ENCODE data around the gene RANBP3.

The RANBP3 gene

DNA sequence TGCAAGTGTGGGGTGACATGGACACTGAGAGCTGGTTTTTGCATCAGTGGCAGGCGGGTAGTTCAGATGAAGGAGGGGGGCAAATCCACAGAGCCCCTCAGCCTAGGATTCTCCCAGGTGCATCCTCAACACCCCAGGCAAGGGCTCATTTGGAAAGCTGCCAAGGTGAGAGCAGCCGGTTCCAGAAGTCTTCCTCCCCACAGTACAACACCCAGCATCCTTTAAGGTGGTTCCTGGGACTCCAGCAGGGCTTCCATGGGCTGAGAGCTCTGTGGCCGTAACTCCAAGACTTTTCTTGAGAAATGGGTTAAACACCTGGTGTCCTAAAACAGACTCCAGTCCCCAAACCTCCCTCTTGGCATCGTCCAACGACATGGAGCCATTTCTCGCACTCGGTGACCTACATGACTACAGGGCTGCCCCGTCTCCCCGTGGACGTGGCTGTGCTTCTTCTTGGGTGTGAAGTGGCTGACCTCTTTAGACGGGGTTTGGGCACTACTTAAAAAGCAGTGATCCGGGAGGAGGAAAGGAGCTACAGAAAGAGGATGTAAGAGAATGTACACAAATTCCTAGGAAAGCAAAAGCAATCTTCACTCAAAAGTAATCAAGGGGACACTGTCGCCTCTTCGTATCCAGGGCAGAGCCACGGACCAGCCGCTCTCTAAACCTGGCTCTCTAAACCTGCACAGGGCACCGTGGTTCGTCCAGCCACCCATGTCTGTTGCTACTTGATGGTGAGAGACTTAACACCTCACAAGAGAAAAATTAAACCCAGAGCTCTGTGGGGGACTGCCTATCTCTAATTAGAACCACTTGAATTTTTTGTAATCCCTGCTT lies 25.5 kb downstream of the RANBP3 start:
- no peaks in the 10 kb centered on the region; the same call in 1 of the 2 replicates for H3K36me3 ChIP-seq (replicated peaks; ENCODE audit: insufficient read depth, low read length)
- H3F3A ChIP-seq (ENCODE audit: insufficient read depth, low read length): peaks cover 28% of the 10 kb centered on the region
- DNase-seq: no peak
- H2AFZ ChIP-seq (ENCODE audit: low read length): no peak overlapping the region
- H3K9me3 ChIP-seq (replicated peaks; ENCODE audit: insufficient read depth, low read length): no peaks in the 10 kb centered on the region
- H3K4me3 ChIP-seq (ENCODE audit: low read length): no peak overlapping the region
- TF ChIP-seq, protein P1, sequence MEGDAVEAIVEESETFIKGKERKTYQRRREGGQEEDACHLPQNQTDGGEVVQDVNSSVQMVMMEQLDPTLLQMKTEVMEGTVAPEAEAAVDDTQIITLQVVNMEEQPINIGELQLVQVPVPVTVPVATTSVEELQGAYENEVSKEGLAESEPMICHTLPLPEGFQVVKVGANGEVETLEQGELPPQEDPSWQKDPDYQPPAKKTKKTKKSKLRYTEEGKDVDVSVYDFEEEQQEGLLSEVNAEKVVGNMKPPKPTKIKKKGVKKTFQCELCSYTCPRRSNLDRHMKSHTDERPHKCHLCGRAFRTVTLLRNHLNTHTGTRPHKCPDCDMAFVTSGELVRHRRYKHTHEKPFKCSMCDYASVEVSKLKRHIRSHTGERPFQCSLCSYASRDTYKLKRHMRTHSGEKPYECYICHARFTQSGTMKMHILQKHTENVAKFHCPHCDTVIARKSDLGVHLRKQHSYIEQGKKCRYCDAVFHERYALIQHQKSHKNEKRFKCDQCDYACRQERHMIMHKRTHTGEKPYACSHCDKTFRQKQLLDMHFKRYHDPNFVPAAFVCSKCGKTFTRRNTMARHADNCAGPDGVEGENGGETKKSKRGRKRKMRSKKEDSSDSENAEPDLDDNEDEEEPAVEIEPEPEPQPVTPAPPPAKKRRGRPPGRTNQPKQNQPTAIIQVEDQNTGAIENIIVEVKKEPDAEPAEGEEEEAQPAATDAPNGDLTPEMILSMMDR (IDR thresholded peaks at IDR 0.05; ENCODE audit: low read length): no peak
- TF ChIP-seq EZH2phosphoT487 (IDR thresholded peaks at IDR 0.05; ENCODE audit: low read length) (no peak), EZH2 (optimal IDR thresholded peaks at IDR 0.05; ENCODE audit: low read depth, low read length) (no peak)
- H3K9ac ChIP-seq (ENCODE audit: low read length): no peak overlapping the region
- peaks cover 55% of the 10 kb centered on the region for H3K4me1 ChIP-seq (ENCODE audit: low read length)
- H3K27ac ChIP-seq (ENCODE audit: low read length): peak overlapping the region; percentile 87; the same call in 1 of the 2 replicates
- no peak overlapping the region for H3K4me2 ChIP-seq (ENCODE audit: low read depth, low read length)
- no peaks in the 10 kb centered on the region for H3K27me3 ChIP-seq (replicated peaks; ENCODE audit: insufficient read depth, low read length)
- H3K79me2 ChIP-seq (ENCODE audit: low read length): peaks cover 91% of the 10 kb centered on the region
- H4K20me1 ChIP-seq (ENCODE audit: insufficient read depth, low read length): peaks cover 6% of the 10 kb centered on the region; the same call in 1 of the 2 replicates
- H3K9me2 ChIP-seq (replicated peaks; ENCODE audit: insufficient read depth, low read length): no peaks in the 10 kb centered on the region

DNA sequence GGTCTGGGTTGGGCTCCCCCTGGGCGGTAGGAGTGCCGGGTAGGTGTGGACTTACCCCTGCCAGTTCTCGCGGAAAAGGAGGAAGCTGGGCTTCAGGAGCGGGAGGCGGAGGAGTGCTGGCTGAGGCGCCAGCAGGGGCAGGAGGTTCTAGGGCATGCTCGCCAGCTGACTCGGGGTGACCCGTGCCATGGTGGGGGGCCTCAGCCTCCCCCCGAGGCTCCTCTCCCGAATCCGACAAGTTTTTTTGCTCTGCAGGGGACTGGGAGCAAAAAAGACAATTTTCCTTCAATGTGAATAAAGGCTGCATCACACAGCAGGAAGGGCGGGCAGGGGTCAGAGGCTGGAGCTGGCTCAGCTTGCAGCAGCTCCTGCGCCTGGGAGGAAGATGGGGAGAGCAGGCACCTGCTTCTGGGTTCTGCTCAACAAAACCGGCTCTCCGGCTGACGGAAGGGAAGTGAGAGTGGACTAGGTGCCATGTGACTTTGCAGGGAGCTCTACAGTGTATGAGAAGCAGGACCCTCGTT lies 26.5 kb downstream of the RANBP3 start:
- peaks cover 90% of the 10 kb centered on the region for H3K79me2 ChIP-seq (ENCODE audit: low read length)
- no peaks in the 10 kb centered on the region for H3K9me2 ChIP-seq (replicated peaks; ENCODE audit: insufficient read depth, low read length)
- H3K27me3 ChIP-seq (replicated peaks; ENCODE audit: insufficient read depth, low read length): no peaks in the 10 kb centered on the region
- peak overlapping the region; percentile 82; the same call in 1 of the 2 replicates for H3K4me2 ChIP-seq (ENCODE audit: low read depth, low read length)
- TF ChIP-seq EZH2phosphoT487 (IDR thresholded peaks at IDR 0.05; ENCODE audit: low read length): no peak
- TF ChIP-seq EZH2 (optimal IDR thresholded peaks at IDR 0.05; ENCODE audit: low read depth, low read length): no peak
- TF ChIP-seq, protein P1 (IDR thresholded peaks at IDR 0.05; ENCODE audit: low read length): no peak
- H4K20me1 ChIP-seq (ENCODE audit: insufficient read depth, low read length): no peaks in the 10 kb centered on the region; the same call in 1 of the 2 replicates
- H3K4me1 ChIP-seq (ENCODE audit: low read length): peaks cover 55% of the 10 kb centered on the region
- no peak overlapping the region for H3K9ac ChIP-seq (ENCODE audit: low read length)
- no peak overlapping the region for H2AFZ ChIP-seq (ENCODE audit: low read length)
- no peak overlapping the region for H3K4me3 ChIP-seq (ENCODE audit: low read length)
- H3K9me3 ChIP-seq (replicated peaks; ENCODE audit: insufficient read depth, low read length): no peaks in the 10 kb centered on the region
- no peak for DNase-seq
- H3K27ac ChIP-seq (ENCODE audit: low read length): peak overlapping the region; percentile 87; the same call in 1 of the 2 replicates
- peaks cover 28% of the 10 kb centered on the region for H3F3A ChIP-seq (ENCODE audit: insufficient read depth, low read length)
- H3K36me3 ChIP-seq (replicated peaks; ENCODE audit: insufficient read depth, low read length): no peaks in the 10 kb centered on the region; the same call in 1 of the 2 replicates

GRCh38 chr19:5950741-5951140 lies 27.2 kb downstream of the RANBP3 start:
- H3K4me1 ChIP-seq (ENCODE audit: low read length): peaks cover 55% of the 10 kb centered on the region
- H4K20me1 ChIP-seq (ENCODE audit: insufficient read depth, low read length): no peaks in the 10 kb centered on the region; the same call in 1 of the 2 replicates
- H3K9me2 ChIP-seq (replicated peaks; ENCODE audit: insufficient read depth, low read length): no peaks in the 10 kb centered on the region
- no peak overlapping the region for H2AFZ ChIP-seq (ENCODE audit: low read length)
- peak overlapping the region; percentile 82 for H3K4me2 ChIP-seq (ENCODE audit: low read depth, low read length)
- H3K27me3 ChIP-seq (replicated peaks; ENCODE audit: insufficient read depth, low read length): no peaks in the 10 kb centered on the region
- TF ChIP-seq EZH2phosphoT487 (IDR thresholded peaks at IDR 0.05; ENCODE audit: low read length) (no peak), EZH2 (optimal IDR thresholded peaks at IDR 0.05; ENCODE audit: low read depth, low read length) (no peak)
- TF ChIP-seq, protein P1 (IDR thresholded peaks at IDR 0.05; ENCODE audit: low read length): no peak
- no peaks in the 10 kb centered on the region for H3K9me3 ChIP-seq (replicated peaks; ENCODE audit: insufficient read depth, low read length)
- peaks cover 28% of the 10 kb centered on the region for H3F3A ChIP-seq (ENCODE audit: insufficient read depth, low read length)
- H3K79me2 ChIP-seq (ENCODE audit: low read length): peaks cover 90% of the 10 kb centered on the region
- peaks cover 4% of the 10 kb centered on the region; the same call in 1 of the 2 replicates for H3K36me3 ChIP-seq (replicated peaks; ENCODE audit: insufficient read depth, low read length)
- H3K9ac ChIP-seq (ENCODE audit: low read length): peak overlapping the region; percentile 55
- no peak for DNase-seq
- H3K4me3 ChIP-seq (ENCODE audit: low read length): peak overlapping the region; percentile 35; the same call in 1 of the 2 replicates
- H3K27ac ChIP-seq (ENCODE audit: low read length): peak overlapping the region; percentile 87

All from MM.1S (cell line).